ENCODE data around the gene CHMP3.

The CHMP3 gene

DNA sequence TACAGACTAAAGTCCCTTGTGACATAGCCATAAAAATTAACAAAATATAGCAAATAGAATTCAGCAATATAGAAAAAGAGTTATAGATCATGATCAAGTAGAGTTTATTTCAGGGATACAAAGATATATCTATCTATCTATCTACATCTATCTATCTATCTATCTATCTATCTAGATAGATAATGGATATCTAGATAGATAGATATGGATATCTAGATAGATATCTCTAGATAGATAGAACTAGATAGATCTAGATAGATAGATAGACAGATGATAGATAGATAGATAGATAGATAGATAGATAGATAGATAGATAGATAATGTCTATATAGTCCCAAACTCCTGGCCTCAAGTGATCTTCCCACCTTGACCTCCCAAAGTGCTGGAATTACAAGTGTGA lies 17.3 kb upstream of the CHMP3 start:
- DNase-seq, result no peak
- Histone ChIP-seq H3K36me3 (ENCODE audit: control insufficient read depth, insufficient read depth, low read length) (no peaks in the 10 kb centered on the region), H4K8ac (ENCODE audit: low read depth, low read length) (no peak overlapping the region), H3K27ac (ENCODE audit: low read depth, low read length) (no peak overlapping the region), H3K4me3 (ENCODE audit: low read length) (no peak overlapping the region), H2BK15ac (replicated peaks; ENCODE audit: low read depth) (no peak overlapping the region), H3K4me2 (ENCODE audit: low read length) (no peak overlapping the region), H3K56ac (ENCODE audit: low read length) (no peak overlapping the region), H2AK5ac (ENCODE audit: low read length) (no peak overlapping the region), H3K27me3 (ENCODE audit: insufficient read depth, low read length, poor library complexity) (no peaks in the 10 kb centered on the region), H3K4ac (ENCODE audit: low read depth, low read length) (no peak overlapping the region), H3K79me2 (ENCODE audit: control insufficient read depth, insufficient read depth, low read length) (no peaks in the 10 kb centered on the region), H4K5ac (ENCODE audit: low read length) (no peak overlapping the region), H2BK120ac (ENCODE audit: low read depth, low read length) (no peak overlapping the region), H3K4me1 (ENCODE audit: control insufficient read depth, low read depth, low read length) (no peaks in the 10 kb centered on the region), H3K79me1 (ENCODE audit: low read length) (no peaks in the 10 kb centered on the region), H3K23ac (ENCODE audit: low read length) (no peak overlapping the region), H3K9ac (ENCODE audit: low read length) (no peak overlapping the region), H3K18ac (ENCODE audit: low read length) (no peak overlapping the region), H2BK5ac (ENCODE audit: low read length) (no peak overlapping the region)

DNA sequence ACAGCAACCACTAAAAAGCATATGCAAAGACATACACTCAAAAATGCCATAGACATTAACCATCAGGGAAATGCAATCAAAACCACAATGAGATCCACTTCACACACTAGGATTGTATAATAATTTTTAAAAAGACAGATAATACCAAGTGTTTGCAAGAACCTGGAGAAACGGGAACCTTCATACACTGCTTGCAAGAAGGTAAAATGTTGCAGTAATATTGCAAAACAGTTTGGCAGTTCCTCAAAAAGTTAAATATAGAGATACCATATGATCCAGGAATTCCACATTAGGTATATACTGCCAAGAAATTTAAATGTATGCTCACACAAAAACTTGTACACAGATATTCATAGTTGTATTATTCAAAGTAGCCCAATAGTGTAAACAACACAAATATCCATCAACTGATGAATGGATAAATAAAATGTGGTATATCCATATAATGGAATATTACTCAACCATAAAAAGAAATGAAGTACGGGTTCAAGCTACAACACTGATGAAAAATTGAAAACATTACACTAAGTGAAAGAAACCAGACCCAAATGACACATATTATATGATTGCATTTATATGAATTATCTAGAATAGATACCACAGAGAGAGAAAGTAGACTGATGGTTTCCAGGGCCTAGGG lies 14.7 kb upstream of the CHMP3 start:
- no peak overlapping the region for H3K4me3 ChIP-seq (ENCODE audit: low read length)
- H2AK5ac ChIP-seq (ENCODE audit: low read length), result no peak overlapping the region
- H3K56ac ChIP-seq (ENCODE audit: low read length), result no peak overlapping the region
- no peak overlapping the region for H3K18ac ChIP-seq (ENCODE audit: low read length)
- DNase-seq, result no peak
- no peak overlapping the region for H3K4me2 ChIP-seq (ENCODE audit: low read length)
- H3K4ac ChIP-seq (ENCODE audit: low read depth, low read length), result no peak overlapping the region
- H3K4me1 ChIP-seq (ENCODE audit: control insufficient read depth, low read depth, low read length), result no peaks in the 10 kb centered on the region
- H3K9ac ChIP-seq (ENCODE audit: low read length), result no peak overlapping the region
- no CpG with 5 or more reads among the region's 2 CpGs for WGBS (ENCODE audit: extremely low coverage, insufficient coverage, low lambda C conversion rate)
- no peaks in the 10 kb centered on the region for H3K36me3 ChIP-seq (ENCODE audit: control insufficient read depth, insufficient read depth, low read length)
- H3K79me2 ChIP-seq (ENCODE audit: control insufficient read depth, insufficient read depth, low read length), result no peaks in the 10 kb centered on the region
- no peak overlapping the region for H4K8ac ChIP-seq (ENCODE audit: low read depth, low read length)
- no peak overlapping the region for H2BK120ac ChIP-seq (ENCODE audit: low read depth, low read length)
- H3K23ac ChIP-seq (ENCODE audit: low read length), result no peak overlapping the region
- H3K79me1 ChIP-seq (ENCODE audit: low read length), result no peaks in the 10 kb centered on the region
- no peak overlapping the region for H3K27ac ChIP-seq (ENCODE audit: low read depth, low read length)
- H3K27me3 ChIP-seq (ENCODE audit: insufficient read depth, low read length, poor library complexity), result no peaks in the 10 kb centered on the region
- H4K5ac ChIP-seq (ENCODE audit: low read length), result no peak overlapping the region
- H2BK5ac ChIP-seq (ENCODE audit: low read length), result no peak overlapping the region
- H2BK15ac ChIP-seq (replicated peaks; ENCODE audit: low read depth), result no peak overlapping the region

DNA sequence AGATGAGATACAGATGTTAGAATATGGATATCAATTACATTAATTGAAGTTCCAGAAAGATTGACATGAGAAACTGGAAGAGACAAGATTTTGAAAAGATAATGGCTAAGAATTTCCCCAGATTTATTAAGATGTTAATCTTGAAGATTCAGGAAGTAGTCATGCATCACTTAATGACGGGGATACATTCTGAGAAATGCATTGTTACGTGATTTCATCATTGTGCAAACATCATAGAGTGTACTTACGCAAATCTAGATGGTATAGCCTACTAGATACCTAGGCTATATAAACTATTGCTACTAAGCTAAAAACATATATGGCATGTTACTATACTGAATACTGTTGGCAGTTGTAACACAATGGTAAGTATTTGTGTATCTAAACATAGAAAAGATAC lies 6.8 kb upstream of the CHMP3 start:
- Histone ChIP-seq H3K27ac (ENCODE audit: low read depth, low read length) (no peak overlapping the region), H3K4me3 (ENCODE audit: low read length) (no peak overlapping the region), H4K8ac (ENCODE audit: low read depth, low read length) (no peak overlapping the region), H3K36me3 (ENCODE audit: control insufficient read depth, insufficient read depth, low read length) (no peaks in the 10 kb centered on the region), H3K79me2 (ENCODE audit: control insufficient read depth, insufficient read depth, low read length) (no peaks in the 10 kb centered on the region), H3K23ac (ENCODE audit: low read length) (no peak overlapping the region), H3K9ac (ENCODE audit: low read length) (no peak overlapping the region), H3K4ac (ENCODE audit: low read depth, low read length) (no peak overlapping the region), H4K5ac (ENCODE audit: low read length) (no peak overlapping the region), H2BK5ac (ENCODE audit: low read length) (no peak overlapping the region), H3K4me1 (ENCODE audit: control insufficient read depth, low read depth, low read length) (no peaks in the 10 kb centered on the region), H2AK5ac (ENCODE audit: low read length) (no peak overlapping the region), H2BK15ac (replicated peaks; ENCODE audit: low read depth) (no peak overlapping the region), H3K56ac (ENCODE audit: low read length) (no peak overlapping the region), H3K27me3 (ENCODE audit: insufficient read depth, low read length, poor library complexity) (no peaks in the 10 kb centered on the region), H2BK120ac (ENCODE audit: low read depth, low read length) (no peak overlapping the region), H3K79me1 (ENCODE audit: low read length) (no peaks in the 10 kb centered on the region), H3K4me2 (ENCODE audit: low read length) (no peak overlapping the region), H3K18ac (ENCODE audit: low read length) (no peak overlapping the region)
- DNase-seq, result no peak
- WGBS (ENCODE audit: extremely low coverage, insufficient coverage, low lambda C conversion rate), result no CpG with 5 or more reads among the region's 3 CpGs

DNA sequence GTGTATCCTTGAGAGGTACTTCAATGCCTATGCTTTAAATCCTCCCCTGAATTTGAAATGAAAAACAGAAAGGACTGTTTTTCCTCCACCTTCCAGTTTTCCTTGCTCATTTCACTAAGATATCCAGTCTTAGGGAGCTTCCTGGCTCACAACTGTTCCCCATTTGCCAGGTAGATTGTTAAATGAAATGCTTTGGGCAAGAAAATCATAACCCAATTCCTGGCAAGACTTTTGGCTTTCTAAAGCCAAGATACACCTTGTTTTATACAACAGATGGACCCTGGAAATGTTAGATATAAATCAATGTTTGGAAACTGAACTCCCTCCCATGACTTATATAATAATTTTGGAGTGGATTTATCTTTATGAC lies 3.6 kb upstream of the CHMP3 start:
- peaks cover 4% of the 10 kb centered on the region for H3K79me2 ChIP-seq (ENCODE audit: control insufficient read depth, insufficient read depth, low read length)
- no peak overlapping the region for H3K4ac ChIP-seq (ENCODE audit: low read depth, low read length)
- H3K56ac ChIP-seq (ENCODE audit: low read length), result no peak overlapping the region
- no peak overlapping the region for H3K4me3 ChIP-seq (ENCODE audit: low read length)
- no peak for DNase-seq
- no peak overlapping the region for H3K4me2 ChIP-seq (ENCODE audit: low read length)
- no peak overlapping the region for H2BK5ac ChIP-seq (ENCODE audit: low read length)
- H3K4me1 ChIP-seq (ENCODE audit: control insufficient read depth, low read depth, low read length), result no peaks in the 10 kb centered on the region
- H3K79me1 ChIP-seq (ENCODE audit: low read length), result peaks cover 1% of the 10 kb centered on the region
- H4K8ac ChIP-seq (ENCODE audit: low read depth, low read length), result no peak overlapping the region
- no peak overlapping the region for H3K18ac ChIP-seq (ENCODE audit: low read length)
- no peaks in the 10 kb centered on the region for H3K36me3 ChIP-seq (ENCODE audit: control insufficient read depth, insufficient read depth, low read length)
- no peaks in the 10 kb centered on the region for H3K27me3 ChIP-seq (ENCODE audit: insufficient read depth, low read length, poor library complexity)
- H3K27ac ChIP-seq (ENCODE audit: low read depth, low read length), result no peak overlapping the region
- no peak overlapping the region for H2BK120ac ChIP-seq (ENCODE audit: low read depth, low read length)
- no peak overlapping the region for H3K23ac ChIP-seq (ENCODE audit: low read length)
- H4K5ac ChIP-seq (ENCODE audit: low read length), result no peak overlapping the region
- no peak overlapping the region for H2BK15ac ChIP-seq (replicated peaks; ENCODE audit: low read depth)
- no peak overlapping the region for H2AK5ac ChIP-seq (ENCODE audit: low read length)
- H3K9ac ChIP-seq (ENCODE audit: low read length), result no peak overlapping the region

DNA sequence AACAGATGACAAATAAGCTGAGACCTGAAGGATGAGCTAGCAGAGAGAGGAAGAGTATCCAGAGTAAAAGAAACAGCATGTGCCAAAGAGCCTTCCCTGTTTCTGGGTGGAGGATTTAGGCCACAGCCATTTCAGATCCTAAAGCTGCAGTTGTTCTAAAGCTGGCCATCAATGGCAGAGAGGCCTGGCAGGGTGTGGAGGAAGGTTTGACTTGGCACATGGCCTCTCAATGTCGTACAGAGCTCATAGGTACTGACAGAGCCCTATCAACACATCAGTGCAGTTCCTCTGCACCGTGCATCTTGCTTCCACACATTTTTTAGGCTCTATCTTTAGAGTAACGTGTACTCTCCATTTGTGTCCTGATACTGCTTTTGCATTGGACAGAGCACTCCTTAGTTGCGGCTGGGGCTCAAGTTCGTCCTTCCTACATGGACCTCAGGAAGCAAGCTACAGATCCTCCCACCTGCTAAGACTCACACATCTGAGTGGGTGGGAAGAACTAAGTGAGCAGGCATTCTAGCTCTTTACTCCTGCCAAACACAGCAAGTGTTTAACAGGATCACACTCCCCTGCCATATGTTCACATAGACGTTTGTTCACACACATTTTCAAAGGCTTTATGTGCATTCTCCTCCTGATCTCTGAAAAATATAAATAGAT lies 3.0 kb upstream of the CHMP3 start:
- Histone ChIP-seq H3K56ac (ENCODE audit: low read length) (no peak overlapping the region), H3K36me3 (ENCODE audit: control insufficient read depth, insufficient read depth, low read length) (no peaks in the 10 kb centered on the region), H3K9ac (ENCODE audit: low read length) (no peak overlapping the region), H4K8ac (ENCODE audit: low read depth, low read length) (no peak overlapping the region), H3K4me3 (ENCODE audit: low read length) (no peak overlapping the region), H3K27me3 (ENCODE audit: insufficient read depth, low read length, poor library complexity) (no peaks in the 10 kb centered on the region), H3K4ac (ENCODE audit: low read depth, low read length) (no peak overlapping the region), H3K79me2 (ENCODE audit: control insufficient read depth, insufficient read depth, low read length) (peaks cover 4% of the 10 kb centered on the region), H3K4me2 (ENCODE audit: low read length) (no peak overlapping the region), H4K5ac (ENCODE audit: low read length) (no peak overlapping the region), H2BK120ac (ENCODE audit: low read depth, low read length) (no peak overlapping the region), H2AK5ac (ENCODE audit: low read length) (no peak overlapping the region), H3K79me1 (ENCODE audit: low read length) (peaks cover 2% of the 10 kb centered on the region), H2BK5ac (ENCODE audit: low read length) (no peak overlapping the region), H2BK15ac (replicated peaks; ENCODE audit: low read depth) (no peak overlapping the region), H3K23ac (ENCODE audit: low read length) (no peak overlapping the region), H3K18ac (ENCODE audit: low read length) (no peak overlapping the region), H3K27ac (ENCODE audit: low read depth, low read length) (no peak overlapping the region), H3K4me1 (ENCODE audit: control insufficient read depth, low read depth, low read length) (no peaks in the 10 kb centered on the region)
- no peak for DNase-seq
- WGBS (ENCODE audit: extremely low coverage, insufficient coverage, low lambda C conversion rate), result no CpG with 5 or more reads among the region's 6 CpGs

DNA sequence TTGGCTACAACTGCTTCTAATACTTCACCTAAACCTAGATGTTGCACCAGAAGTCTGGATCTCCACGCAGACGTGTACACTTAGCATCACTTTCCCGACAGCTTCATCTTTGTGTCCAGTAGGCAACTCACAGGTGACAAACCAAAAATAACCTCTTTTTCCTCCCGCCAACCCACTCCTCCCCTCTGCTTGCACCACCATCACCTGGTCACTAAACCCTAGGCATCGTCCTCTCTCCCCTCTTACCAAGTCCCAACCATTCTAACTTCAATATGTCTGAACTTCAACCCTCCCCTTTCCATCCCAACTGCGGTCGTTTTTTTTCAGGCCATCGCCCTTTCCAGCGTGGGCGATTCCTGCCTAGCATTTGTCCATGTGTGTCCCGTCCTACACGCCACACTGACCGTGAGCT lies 413 bp upstream of the CHMP3 start:
- Histone ChIP-seq H3K79me1 (ENCODE audit: low read length) (peaks cover 12% of the 10 kb centered on the region), H2BK120ac (ENCODE audit: low read depth, low read length) (peak overlapping the region; percentile 13), H2BK15ac (replicated peaks; ENCODE audit: low read depth) (no peak overlapping the region), H3K9ac (ENCODE audit: low read length) (no peak overlapping the region), H3K36me3 (ENCODE audit: control insufficient read depth, insufficient read depth, low read length) (no peaks in the 10 kb centered on the region), H3K27ac (ENCODE audit: low read depth, low read length) (no peak overlapping the region), H3K27me3 (ENCODE audit: insufficient read depth, low read length, poor library complexity) (no peaks in the 10 kb centered on the region), H4K8ac (ENCODE audit: low read depth, low read length) (no peak overlapping the region), H3K18ac (ENCODE audit: low read length) (no peak overlapping the region), H3K4me2 (ENCODE audit: low read length) (no peak overlapping the region), H2AK5ac (ENCODE audit: low read length) (peak overlapping the region; percentile 35), H3K56ac (ENCODE audit: low read length) (peak overlapping the region; percentile 25), H2BK5ac (ENCODE audit: low read length) (no peak overlapping the region), H4K5ac (ENCODE audit: low read length) (peak overlapping the region; percentile 5), H3K79me2 (ENCODE audit: control insufficient read depth, insufficient read depth, low read length) (peaks cover 12% of the 10 kb centered on the region), H3K4ac (ENCODE audit: low read depth, low read length) (no peak overlapping the region), H3K4me3 (ENCODE audit: low read length) (no peak overlapping the region), H3K23ac (ENCODE audit: low read length) (no peak overlapping the region), H3K4me1 (ENCODE audit: control insufficient read depth, low read depth, low read length) (no peaks in the 10 kb centered on the region)
- DNase-seq, result no peak
- WGBS (ENCODE audit: extremely low coverage, insufficient coverage, low lambda C conversion rate), result no CpG with 5 or more reads among the region's 13 CpGs

Measured in mesendoderm (in vitro differentiated cells).